NB4 (cell line): ENCODE measurements around the gene PDE7B.

Experiments used
- MYC ChIP-seq: IDR thresholded peaks from 2 replicates; pipeline ENCODE4 v1.6.1; 2011; ENCODE audit warnings: low read depth, low read length
- POLR2A ChIP-seq: IDR thresholded peaks from 2 replicates; pipeline ENCODE4 v1.6.1; 2011; ENCODE audit warnings: mild to moderate bottlenecking; ENCODE audit not compliant: insufficient read length; ENCODE audit errors: extremely low read depth
- TF ChIP-seq, protein P1 (sequence below): IDR thresholded peaks from one replicate; pipeline ENCODE4 v1.5.1; 2012; ENCODE audit warnings: low read depth, low read length

GRCh38 chr6:135972586-135972985, 121.1 kb downstream of the PDE7B start:
- TF ChIP-seq, protein P1, sequence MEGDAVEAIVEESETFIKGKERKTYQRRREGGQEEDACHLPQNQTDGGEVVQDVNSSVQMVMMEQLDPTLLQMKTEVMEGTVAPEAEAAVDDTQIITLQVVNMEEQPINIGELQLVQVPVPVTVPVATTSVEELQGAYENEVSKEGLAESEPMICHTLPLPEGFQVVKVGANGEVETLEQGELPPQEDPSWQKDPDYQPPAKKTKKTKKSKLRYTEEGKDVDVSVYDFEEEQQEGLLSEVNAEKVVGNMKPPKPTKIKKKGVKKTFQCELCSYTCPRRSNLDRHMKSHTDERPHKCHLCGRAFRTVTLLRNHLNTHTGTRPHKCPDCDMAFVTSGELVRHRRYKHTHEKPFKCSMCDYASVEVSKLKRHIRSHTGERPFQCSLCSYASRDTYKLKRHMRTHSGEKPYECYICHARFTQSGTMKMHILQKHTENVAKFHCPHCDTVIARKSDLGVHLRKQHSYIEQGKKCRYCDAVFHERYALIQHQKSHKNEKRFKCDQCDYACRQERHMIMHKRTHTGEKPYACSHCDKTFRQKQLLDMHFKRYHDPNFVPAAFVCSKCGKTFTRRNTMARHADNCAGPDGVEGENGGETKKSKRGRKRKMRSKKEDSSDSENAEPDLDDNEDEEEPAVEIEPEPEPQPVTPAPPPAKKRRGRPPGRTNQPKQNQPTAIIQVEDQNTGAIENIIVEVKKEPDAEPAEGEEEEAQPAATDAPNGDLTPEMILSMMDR: no peak
- TF ChIP-seq POLR2A (no peak), MYC (no peak)
